WERI-Rb-1 (cell line): ENCODE measurements around the gene PIK3R1.
"Not testable (repeated sequence)": the region's sequence is repeated elsewhere in the genome, so short reads cannot be mapped to it uniquely, and the experiment has no call there.

Source experiments
- DNase-seq: peaks from one replicate; pipeline ENCODE4 v3.0.0-alpha.2; 2020
- H3K27ac ChIP-seq: fragments of 250-450 bp; sonication (Bioruptor Pico); 2 replicates; pipeline ENCODE4 v1.5.1; 2020; ENCODE audit warnings: mild to moderate bottlenecking, moderate library complexity
- H3K27me3 ChIP-seq: fragments of 250-450 bp; sonication (Bioruptor Pico); 2 replicates; pipeline ENCODE4 v1.5.1; 2021; ENCODE audit warnings: mild to moderate bottlenecking, low read depth, moderate library complexity; ENCODE audit not compliant: insufficient read depth, severe bottlenecking
- H3K36me3 ChIP-seq: fragments of 250-450 bp; sonication (Bioruptor Pico); 2 replicates; pipeline ENCODE4 v1.5.1; 2020; ENCODE audit warnings: mild to moderate bottlenecking, moderate library complexity
- H3K4me3 ChIP-seq: 2 replicates; pipeline ENCODE4 v1.5.1; 2011; ENCODE audit warnings: low read depth, mild to moderate bottlenecking, control low read depth, low read length
- H3K9me3 ChIP-seq: fragments of 250-450 bp; sonication (Bioruptor Pico); 2 replicates; pipeline ENCODE4 v1.5.1; 2021; ENCODE audit warnings: mild to moderate bottlenecking, moderate library complexity; ENCODE audit not compliant: severe bottlenecking
- CTCF ChIP-seq: IDR thresholded peaks from 2 replicates; pipeline ENCODE4 v1.5.1; 2011; ENCODE audit warnings: low read depth, mild to moderate bottlenecking, control low read depth, inconsistent platforms, low read length

Gene PIK3R1

GRCh38 chr5:68193481-68194036, 22.0 kb upstream of the PIK3R1 start:
- DNase-seq: no peak
- Histone ChIP-seq H3K4me3 (no peak overlapping the region), H3K27ac (no peak overlapping the region), H3K9me3 (no peaks in the 10 kb centered on the region), H3K27me3 (no peaks in the 10 kb centered on the region), H3K36me3 (no peaks in the 10 kb centered on the region)
- TF ChIP-seq CTCF: no peak

GRCh38 chr5:68194386-68194785, 21.2 kb upstream of the PIK3R1 start:
- TF ChIP-seq CTCF: no peak
- no peaks in the 10 kb centered on the region for H3K9me3 ChIP-seq
- DNase-seq: no peak
- H3K27me3 ChIP-seq: no peaks in the 10 kb centered on the region
- H3K36me3 ChIP-seq: no peaks in the 10 kb centered on the region
- no peak overlapping the region for H3K27ac ChIP-seq
- no peak overlapping the region for H3K4me3 ChIP-seq

GRCh38 chr5:68195137-68195536, 20.4 kb upstream of the PIK3R1 start:
- no peak overlapping the region for H3K4me3 ChIP-seq
- no peaks in the 10 kb centered on the region for H3K9me3 ChIP-seq
- H3K36me3 ChIP-seq: no peaks in the 10 kb centered on the region
- DNase-seq: no peak
- H3K27ac ChIP-seq: no peak overlapping the region
- TF ChIP-seq CTCF: no peak
- H3K27me3 ChIP-seq: no peaks in the 10 kb centered on the region

- Histone ChIP-seq H3K27ac (no peak overlapping the region), H3K27me3 (no peaks in the 10 kb centered on the region), H3K4me3 (no peak overlapping the region), H3K9me3 (no peaks in the 10 kb centered on the region), H3K36me3 (no peaks in the 10 kb centered on the region)
- no peak for TF ChIP-seq CTCF
- DNase-seq: no peak
These were observed 18.7 kb upstream of the PIK3R1 start for GRCh38 chr5:68196876-68197275.

- H3K27ac ChIP-seq: no peak overlapping the region
- no peaks in the 10 kb centered on the region for H3K27me3 ChIP-seq
- no peak overlapping the region for H3K4me3 ChIP-seq
- no peaks in the 10 kb centered on the region for H3K9me3 ChIP-seq
- no peaks in the 10 kb centered on the region for H3K36me3 ChIP-seq
- TF ChIP-seq CTCF: no peak
- no peak for DNase-seq
These were observed 15.3 kb upstream of the PIK3R1 start for GRCh38 chr5:68200288-68200687.

- H3K27me3 ChIP-seq: not testable (repeated sequence)
These were observed 4.9 kb upstream of the PIK3R1 start for GRCh38 chr5:68210654-68211053.

More at GRCh38 chr5:68210654-68211053, 4.9 kb upstream of the PIK3R1 start:
- H3K27ac ChIP-seq, H3K9me3 ChIP-seq, DNase-seq, H3K4me3 ChIP-seq, H3K36me3 ChIP-seq: not testable (repeated sequence)
